Liver (tissue), 9 donors: ENCODE measurements around the gene APPBP2. TPM values are rescaled to one million over a fixed set of nuclear protein-coding genes. Genes with fewer than 3 reads are reported as not detected.
"Not testable (repeated sequence)": the region's sequence is repeated elsewhere in the genome, so short reads cannot be mapped to it uniquely, and the experiment has no call there.

Experiments
- DNase-seq: peaks from one replicate; pipeline ENCODE4 v3.0.0-alpha.2; 2017; ENCODE audit warnings: low spot score
- H3K27ac ChIP-seq, 2 donors: one replicate each; pipeline ENCODE4 v1.7.0; 2013; ENCODE audit warnings: inconsistent platforms in 2 of 2, low read length in 2 of 2, control low read depth in 1 of 2, low read depth in 1 of 2, mild to moderate bottlenecking in 1 of 2
- H3K27me3 ChIP-seq, 4 donors: one replicate each; pipeline versions ENCODE4 v1.6.1 to v1.7.0; 2013; ENCODE audit warnings: low read length in 3 of 4, inconsistent platforms in 1 of 4, mild to moderate bottlenecking in 1 of 4, moderate library complexity in 1 of 4; ENCODE audit not compliant: control insufficient read depth in 4 of 4, insufficient read depth in 4 of 4
- H3K36me3 ChIP-seq, 4 donors: one replicate each; pipeline versions ENCODE4 v1.6.1 to v1.7.0; 2013; ENCODE audit warnings: low read length in 3 of 4, mild to moderate bottlenecking in 3 of 4, low read depth in 1 of 4, moderate library complexity in 1 of 4; ENCODE audit not compliant: control insufficient read depth in 4 of 4, insufficient read depth in 3 of 4
- H3K4me1 ChIP-seq, 4 donors: one replicate each; pipeline versions ENCODE4 v1.6.1 to v1.7.0; 2013; ENCODE audit warnings: low read length in 3 of 4, mild to moderate bottlenecking in 3 of 4, moderate library complexity in 1 of 4; ENCODE audit not compliant: control insufficient read depth in 4 of 4, insufficient read depth in 4 of 4
- H3K4me3 ChIP-seq, 3 donors: one replicate each; pipeline versions ENCODE4 v1.6.1 to v1.7.0; 2013; ENCODE audit warnings: low read length in 3 of 3, control low read depth in 1 of 3, low read depth in 1 of 3, mild to moderate bottlenecking in 1 of 3
- H3K9ac ChIP-seq, 2 donors: one replicate each; pipeline ENCODE4 v1.7.0; 2013; ENCODE audit warnings: low read length in 2 of 2, mild to moderate bottlenecking in 2 of 2, moderate library complexity in 2 of 2, control low read depth in 1 of 2, low read depth in 1 of 2
- H3K9me3 ChIP-seq, 4 donors: one replicate each; pipeline versions ENCODE4 v1.6.1 to v1.7.0; 2013; ENCODE audit warnings: low read length in 3 of 4; ENCODE audit not compliant: control insufficient read depth in 4 of 4
- EGR1 ChIP-seq, 2 donors: IDR thresholded peaks; 2 replicates each; pipeline ENCODE4 v1.6.1; 2016 to 2018; ENCODE audit warnings: antibody characterized with exemption in 2 of 2, low read depth in 2 of 2
- FOXA1 ChIP-seq: IDR thresholded peaks from 2 replicates; pipeline ENCODE4 v1.6.1; 2016; ENCODE audit warnings: antibody characterized with exemption
- FOXA2 ChIP-seq: IDR thresholded peaks from 2 replicates; pipeline ENCODE4 v1.6.1; 2016; ENCODE audit warnings: antibody characterized with exemption
- HNF4A ChIP-seq, 2 donors: conservative IDR thresholded peaks; 2 replicates each; pipeline ENCODE4 v1.6.1; 2016; ENCODE audit warnings: antibody characterized with exemption in 2 of 2, mild to moderate bottlenecking in 2 of 2
- HNF4G ChIP-seq: IDR thresholded peaks from 2 replicates; pipeline ENCODE4 v1.6.1; 2016; ENCODE audit warnings: antibody characterized with exemption
- JUND ChIP-seq, 2 donors: IDR thresholded peaks; 2 replicates each; pipeline ENCODE4 v1.6.1; 2016; ENCODE audit warnings: antibody characterized with exemption in 2 of 2
- NR2F2 ChIP-seq: IDR thresholded peaks from 2 replicates; pipeline ENCODE4 v1.6.1; 2016; ENCODE audit warnings: antibody characterized with exemption
- RAD21 ChIP-seq, 2 donors: IDR thresholded peaks; 2 replicates each; pipeline ENCODE4 v1.6.1; 2016; ENCODE audit warnings: antibody characterized with exemption in 2 of 2, mild to moderate bottlenecking in 2 of 2
- RXRA ChIP-seq, 2 donors: IDR thresholded peaks; 2 replicates each; pipeline ENCODE4 v1.6.1; 2017 to 2018; ENCODE audit warnings: antibody characterized with exemption in 2 of 2, mild to moderate bottlenecking in 1 of 2
- SP1 ChIP-seq: IDR thresholded peaks from 2 replicates; pipeline ENCODE4 v1.6.1; 2018; ENCODE audit warnings: antibody characterized with exemption, mild to moderate bottlenecking
- TAF1 ChIP-seq: conservative IDR thresholded peaks from 2 replicates; pipeline ENCODE4 v1.6.1; 2016; ENCODE audit warnings: antibody characterized with exemption, mild to moderate bottlenecking
- YY1 ChIP-seq: IDR thresholded peaks from 2 replicates; pipeline ENCODE4 v1.6.1; 2016; ENCODE audit warnings: antibody characterized with exemption, mild to moderate bottlenecking
- WGBS: extraction: QIAGEN DNeasy Blood & Tissue Kit; methylation state at CpG from one replicate; pipeline ENCODE4 v1.1.7; 2013; 5-methylcytosine and 5-hydroxymethylcytosine counted together
- polyA plus RNA-seq, 2 donors: library from polyadenylated mRNA; stranded (reverse) in 1 of 2; unstranded in 1 of 2; fragments of 200-250 nt in 1 of 2; fragments of >200 nt in 1 of 2; fragmentation: Nextera tagmentation in 1 of 2; extraction: Ambion mirVana in 1 of 2; gene quantifications; one replicate each; pipeline versions ENCODE4 v1.2.1 to v1.2.3, GENCODE V29; 2013 to 2015
- total RNA-seq, 2 donors: library from RNA; depleted of rRNA; stranded (reverse); fragments of >200 nt; gene quantifications; one replicate each; pipeline ENCODE4 v1.2.3, GENCODE V29; 2014
- TF ChIP-seq, protein P1 (sequence below): IDR thresholded peaks from 2 replicates; pipeline ENCODE4 v1.6.1; 2016; ENCODE audit warnings: antibody characterized with exemption
- TF ChIP-seq, protein P2 (sequence below): IDR thresholded peaks from 2 replicates; pipeline ENCODE4 v1.6.1; 2016; ENCODE audit warnings: antibody characterized with exemption
- TF ChIP-seq, protein P3 (sequence below): IDR thresholded peaks from 2 replicates; pipeline ENCODE4 v1.6.1; 2016; ENCODE audit warnings: antibody characterized with exemption
- TF ChIP-seq, protein P4 (sequence below): IDR thresholded peaks from 2 replicates; pipeline ENCODE4 v1.6.1; 2016; ENCODE audit warnings: antibody characterized with exemption, mild to moderate bottlenecking
- TF ChIP-seq, protein P5 (sequence below): fragments of 150-350 bp; IDR thresholded peaks from 2 replicates; pipeline ENCODE4 v1.5.1; 2017; ENCODE audit warnings: improper control_type of control experiment, low read depth, low read length; ENCODE audit not compliant: missing input control
- donor health status: healthy.
- donor health status: healthy.
- donor health status: healthy.
- donor health status: healthy.
- donor health status: healthy.

The APPBP2 gene
- total and polyA plus RNA-seq, 4 donors: 4.6 to 17.3 (median 9.2) TPM

DNA sequence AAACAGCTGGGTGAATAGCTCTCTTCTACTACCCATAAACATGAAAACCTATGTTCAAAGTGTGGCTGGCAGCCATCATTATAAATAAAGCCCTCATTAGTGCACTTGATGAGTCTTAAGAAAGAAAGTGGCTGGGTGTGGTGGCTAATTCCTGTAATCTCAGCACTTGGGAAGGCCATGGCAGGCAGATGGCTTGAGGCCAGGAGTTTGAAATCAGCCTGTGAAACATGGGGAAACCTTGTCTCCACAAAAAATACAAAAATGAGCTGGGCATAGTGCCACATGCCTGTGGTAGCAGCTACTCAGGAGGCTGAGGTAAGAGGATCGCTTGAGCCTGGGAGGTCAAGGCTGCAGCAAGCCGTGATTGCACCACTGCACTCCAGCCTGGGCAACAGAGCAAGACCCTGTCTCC, 28.3 kb upstream of the APPBP2 start:
- Histone ChIP-seq H3K4me3 (no peak overlapping the region), H3K9me3 (peaks cover 0 to 7% (median 1%) of the 10 kb centered on the region in 4 donors), H3K9ac (no peak overlapping the region), H3K27me3 (no peaks in the 10 kb centered on the region), H3K27ac (no peak overlapping the region), H3K4me1 (peaks cover under 1 to 6% (median 3%) of the 10 kb centered on the region in 4 donors), H3K36me3 (no peaks in the 10 kb centered on the region)
- 89% methylated on average over 2 of the region's 2 CpGs for WGBS
- TF ChIP-seq, protein P1, sequence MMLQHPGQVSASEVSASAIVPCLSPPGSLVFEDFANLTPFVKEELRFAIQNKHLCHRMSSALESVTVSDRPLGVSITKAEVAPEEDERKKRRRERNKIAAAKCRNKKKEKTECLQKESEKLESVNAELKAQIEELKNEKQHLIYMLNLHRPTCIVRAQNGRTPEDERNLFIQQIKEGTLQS: no peak
- TF ChIP-seq NR2F2: no peak
- no peak for DNase-seq

- not testable (repeated sequence) for H3K4me1 ChIP-seq, H3K27ac ChIP-seq, H3K9ac ChIP-seq, H3K4me3 ChIP-seq, H3K36me3 ChIP-seq, H3K27me3 ChIP-seq, H3K9me3 ChIP-seq, DNase-seq
- WGBS: over 99% methylated on average over 6 of the region's 13 CpGs
Measured at GRCh38 chr17:60552255-60552654, 26.2 kb upstream of the APPBP2 start.

DNA sequence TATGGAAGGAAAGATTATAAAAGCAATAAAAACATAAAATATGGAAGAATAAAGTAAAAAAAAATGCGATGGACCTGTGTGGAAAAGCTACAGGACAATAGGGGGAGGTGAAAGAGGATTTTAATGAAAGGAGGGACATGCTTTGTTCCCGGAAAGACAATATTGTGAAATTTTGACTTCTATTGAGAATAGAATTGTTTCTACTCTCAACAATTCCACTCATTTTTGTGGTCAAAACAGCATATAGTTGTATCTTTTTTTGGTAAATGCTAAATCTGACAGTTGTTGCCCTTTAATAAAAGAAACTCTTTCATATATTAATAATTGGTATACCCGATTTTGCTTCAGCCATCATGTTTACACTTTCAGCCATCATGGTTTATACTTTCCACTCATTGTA, 22.9 kb upstream of the APPBP2 start:
- TF ChIP-seq EGR1 (IDR thresholded peaks at IDR 0.05; ENCODE audit: low read depth in 2 of 2) (no peak), HNF4A (conservative IDR thresholded peaks at IDR 0.05) (no peak), FOXA1 (no peak), TAF1 (no peak), RXRA (IDR thresholded peaks at IDR 0.05) (no peak), RAD21 (IDR thresholded peaks at IDR 0.05) (no peak), HNF4G (no peak), YY1 (no peak), NR2F2 (no peak), JUND (IDR thresholded peaks at IDR 0.05) (no peak), FOXA2 (no peak), SP1 (no peak)
- TF ChIP-seq, protein P2, sequence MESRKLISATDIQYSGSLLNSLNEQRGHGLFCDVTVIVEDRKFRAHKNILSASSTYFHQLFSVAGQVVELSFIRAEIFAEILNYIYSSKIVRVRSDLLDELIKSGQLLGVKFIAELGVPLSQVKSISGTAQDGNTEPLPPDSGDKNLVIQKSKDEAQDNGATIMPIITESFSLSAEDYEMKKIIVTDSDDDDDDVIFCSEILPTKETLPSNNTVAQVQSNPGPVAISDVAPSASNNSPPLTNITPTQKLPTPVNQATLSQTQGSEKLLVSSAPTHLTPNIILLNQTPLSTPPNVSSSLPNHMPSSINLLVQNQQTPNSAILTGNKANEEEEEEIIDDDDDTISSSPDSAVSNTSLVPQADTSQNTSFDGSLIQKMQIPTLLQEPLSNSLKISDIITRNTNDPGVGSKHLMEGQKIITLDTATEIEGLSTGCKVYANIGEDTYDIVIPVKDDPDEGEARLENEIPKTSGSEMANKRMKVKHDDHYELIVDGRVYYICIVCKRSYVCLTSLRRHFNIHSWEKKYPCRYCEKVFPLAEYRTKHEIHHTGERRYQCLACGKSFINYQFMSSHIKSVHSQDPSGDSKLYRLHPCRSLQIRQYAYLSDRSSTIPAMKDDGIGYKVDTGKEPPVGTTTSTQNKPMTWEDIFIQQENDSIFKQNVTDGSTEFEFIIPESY: no peak
- TF ChIP-seq, protein P1: no peak
- TF ChIP-seq, protein P3, sequence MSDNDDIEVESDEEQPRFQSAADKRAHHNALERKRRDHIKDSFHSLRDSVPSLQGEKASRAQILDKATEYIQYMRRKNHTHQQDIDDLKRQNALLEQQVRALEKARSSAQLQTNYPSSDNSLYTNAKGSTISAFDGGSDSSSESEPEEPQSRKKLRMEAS: no peak
- TF ChIP-seq, protein P4, sequence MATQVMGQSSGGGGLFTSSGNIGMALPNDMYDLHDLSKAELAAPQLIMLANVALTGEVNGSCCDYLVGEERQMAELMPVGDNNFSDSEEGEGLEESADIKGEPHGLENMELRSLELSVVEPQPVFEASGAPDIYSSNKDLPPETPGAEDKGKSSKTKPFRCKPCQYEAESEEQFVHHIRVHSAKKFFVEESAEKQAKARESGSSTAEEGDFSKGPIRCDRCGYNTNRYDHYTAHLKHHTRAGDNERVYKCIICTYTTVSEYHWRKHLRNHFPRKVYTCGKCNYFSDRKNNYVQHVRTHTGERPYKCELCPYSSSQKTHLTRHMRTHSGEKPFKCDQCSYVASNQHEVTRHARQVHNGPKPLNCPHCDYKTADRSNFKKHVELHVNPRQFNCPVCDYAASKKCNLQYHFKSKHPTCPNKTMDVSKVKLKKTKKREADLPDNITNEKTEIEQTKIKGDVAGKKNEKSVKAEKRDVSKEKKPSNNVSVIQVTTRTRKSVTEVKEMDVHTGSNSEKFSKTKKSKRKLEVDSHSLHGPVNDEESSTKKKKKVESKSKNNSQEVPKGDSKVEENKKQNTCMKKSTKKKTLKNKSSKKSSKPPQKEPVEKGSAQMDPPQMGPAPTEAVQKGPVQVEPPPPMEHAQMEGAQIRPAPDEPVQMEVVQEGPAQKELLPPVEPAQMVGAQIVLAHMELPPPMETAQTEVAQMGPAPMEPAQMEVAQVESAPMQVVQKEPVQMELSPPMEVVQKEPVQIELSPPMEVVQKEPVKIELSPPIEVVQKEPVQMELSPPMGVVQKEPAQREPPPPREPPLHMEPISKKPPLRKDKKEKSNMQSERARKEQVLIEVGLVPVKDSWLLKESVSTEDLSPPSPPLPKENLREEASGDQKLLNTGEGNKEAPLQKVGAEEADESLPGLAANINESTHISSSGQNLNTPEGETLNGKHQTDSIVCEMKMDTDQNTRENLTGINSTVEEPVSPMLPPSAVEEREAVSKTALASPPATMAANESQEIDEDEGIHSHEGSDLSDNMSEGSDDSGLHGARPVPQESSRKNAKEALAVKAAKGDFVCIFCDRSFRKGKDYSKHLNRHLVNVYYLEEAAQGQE: no peak
- TF ChIP-seq, protein P5, sequence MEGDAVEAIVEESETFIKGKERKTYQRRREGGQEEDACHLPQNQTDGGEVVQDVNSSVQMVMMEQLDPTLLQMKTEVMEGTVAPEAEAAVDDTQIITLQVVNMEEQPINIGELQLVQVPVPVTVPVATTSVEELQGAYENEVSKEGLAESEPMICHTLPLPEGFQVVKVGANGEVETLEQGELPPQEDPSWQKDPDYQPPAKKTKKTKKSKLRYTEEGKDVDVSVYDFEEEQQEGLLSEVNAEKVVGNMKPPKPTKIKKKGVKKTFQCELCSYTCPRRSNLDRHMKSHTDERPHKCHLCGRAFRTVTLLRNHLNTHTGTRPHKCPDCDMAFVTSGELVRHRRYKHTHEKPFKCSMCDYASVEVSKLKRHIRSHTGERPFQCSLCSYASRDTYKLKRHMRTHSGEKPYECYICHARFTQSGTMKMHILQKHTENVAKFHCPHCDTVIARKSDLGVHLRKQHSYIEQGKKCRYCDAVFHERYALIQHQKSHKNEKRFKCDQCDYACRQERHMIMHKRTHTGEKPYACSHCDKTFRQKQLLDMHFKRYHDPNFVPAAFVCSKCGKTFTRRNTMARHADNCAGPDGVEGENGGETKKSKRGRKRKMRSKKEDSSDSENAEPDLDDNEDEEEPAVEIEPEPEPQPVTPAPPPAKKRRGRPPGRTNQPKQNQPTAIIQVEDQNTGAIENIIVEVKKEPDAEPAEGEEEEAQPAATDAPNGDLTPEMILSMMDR: no peak
- Histone ChIP-seq H3K27ac (no peak overlapping the region), H3K4me3 (no peak overlapping the region), H3K4me1 (no peaks in the 10 kb centered on the region), H3K36me3 (no peaks in the 10 kb centered on the region), H3K9me3 (peaks cover 0 to 7% (median 0%) of the 10 kb centered on the region in 4 donors), H3K9ac (no peak overlapping the region), H3K27me3 (no peaks in the 10 kb centered on the region)
- no peak for DNase-seq
- WGBS: 90% methylated on average over 3 of the region's 3 CpGs
